SH-SY5Y (cell line): ENCODE measurements around the gene LTC4S.

ENCODE experiments used
- GATA2 ChIP-seq: IDR thresholded peaks from 2 replicates; pipeline ENCODE4 v1.6.1; 2011; ENCODE audit warnings: mild to moderate bottlenecking, low read depth, low read length
- GATA3 ChIP-seq: IDR thresholded peaks from 2 replicates; pipeline ENCODE4 v1.6.1; 2011; ENCODE audit warnings: low read depth, mild to moderate bottlenecking, low read length, moderate library complexity

GRCh38 chr5:179824745-179825112, 30.9 kb downstream of the LTC4S start:
- no peak for TF ChIP-seq GATA2
- TF ChIP-seq GATA3: no peak
